Endometrial microvascular endothelial cells (primary cell): ENCODE measurements around the gene TMPRSS11D. TPM values are rescaled to one million over a fixed set of nuclear protein-coding genes. Genes with fewer than 3 reads are reported as not detected.

ENCODE experiments used
- in situ Hi-C: cut with HindIII; loops from 2 replicates; pipeline ENCODE4 v1.10.0; 2017; ENCODE audit warnings: low sequenced_read_pairs, low pct_unique_long_range_greater_than_20kb; ENCODE audit errors: inconsistent ontology term
- total RNA-seq: library from RNA; depleted of rRNA; stranded (reverse); fragments of >200 nt; gene quantifications from one replicate; pipeline ENCODE4 v1.2.3, GENCODE V29; 2015; ENCODE audit errors: inconsistent ontology term

TMPRSS11D gene
- total RNA-seq, 1 donor from 2014 or later: not detected

DNA sequence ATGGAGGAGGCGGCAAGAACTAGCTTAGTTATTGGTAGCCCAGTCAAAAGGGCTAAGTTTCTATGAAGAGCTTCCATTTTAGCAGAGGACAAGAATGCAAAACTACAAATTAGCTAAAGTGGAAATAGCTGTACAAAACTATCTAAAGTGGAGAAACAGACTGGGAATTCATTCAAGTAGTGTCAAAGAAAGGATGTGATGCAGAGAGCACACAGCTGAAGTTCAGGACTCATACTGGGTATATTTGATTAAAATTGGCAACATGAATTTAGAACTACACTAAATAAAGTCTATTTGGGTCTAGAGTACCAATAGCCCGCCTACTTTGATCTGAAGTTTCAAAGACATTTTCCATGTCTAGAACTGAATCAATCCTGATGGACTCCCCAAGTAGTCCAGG is 96.5 kb downstream of the TMPRSS11D start:
- in situ Hi-C loops: no loop called here

DNA sequence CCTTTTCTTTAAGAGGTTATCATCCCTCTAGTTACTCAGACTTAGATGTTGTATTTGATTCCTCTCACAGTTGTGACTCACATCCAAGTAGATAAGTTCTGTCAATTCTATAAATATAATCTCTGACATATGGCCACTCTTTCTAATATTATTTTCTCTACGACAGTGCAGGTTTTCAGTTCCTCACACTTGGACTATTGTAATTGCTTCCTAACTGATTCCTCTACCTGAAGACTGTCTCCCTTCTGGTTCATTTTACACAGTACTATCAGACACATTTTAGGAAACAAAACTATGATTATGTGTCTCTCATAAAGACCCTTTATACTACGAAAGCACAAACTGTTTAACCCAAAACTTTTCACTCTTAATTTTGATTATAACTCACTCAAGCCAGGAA is 98.3 kb downstream of the TMPRSS11D start:
- in situ Hi-C loops: no loop called here

DNA sequence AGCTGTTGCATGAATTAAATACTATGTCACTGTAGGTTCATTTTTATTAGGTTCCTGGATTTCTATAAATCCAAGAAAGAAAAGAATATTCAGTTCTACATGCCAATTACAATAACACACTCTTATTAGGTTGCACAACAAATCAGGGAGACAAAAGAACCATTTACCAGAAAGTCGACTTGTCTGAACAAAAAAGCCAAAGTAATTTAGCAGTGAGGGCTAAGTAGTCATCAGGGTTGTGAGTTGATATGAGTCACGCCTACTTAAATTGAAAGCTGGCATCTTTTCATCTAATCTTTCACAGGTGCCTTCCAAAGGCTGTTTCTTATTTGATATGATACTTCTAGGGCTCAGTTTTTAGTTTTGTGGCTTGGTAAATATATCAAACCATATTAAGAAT is 104.2 kb downstream of the TMPRSS11D start:
- in situ Hi-C loops: no loop called here

DNA sequence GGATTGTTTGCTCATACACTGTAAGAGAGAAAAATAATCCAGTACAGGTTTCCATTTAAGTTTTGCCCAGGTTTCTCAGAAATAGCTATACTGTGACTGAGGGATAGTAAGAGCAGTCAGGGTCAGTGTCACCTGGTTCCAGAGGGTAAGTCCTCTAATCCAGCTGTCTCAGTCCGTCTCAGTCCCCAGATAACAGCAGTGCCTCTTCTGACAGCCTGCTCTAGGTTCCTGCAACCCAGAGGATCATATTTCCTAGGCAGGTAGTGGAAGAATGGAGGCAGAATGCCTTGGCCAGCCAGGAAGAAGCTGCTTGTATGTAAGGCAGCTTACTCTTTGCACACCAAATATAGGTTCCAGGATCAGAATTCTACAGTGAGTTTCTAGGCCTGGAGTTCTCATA is 107.1 kb downstream of the TMPRSS11D start:
- in situ Hi-C loops: no loop called here

Other genes starting within 250 kb of the TMPRSS11D start
- 153 TPM for gene UBA6, start 182.8 kb downstream of the TMPRSS11D start, total RNA-seq
- gene GNRHR, start 129.6 kb downstream of the TMPRSS11D start, total RNA-seq: not detected
- not detected for gene TMPRSS11A, start 79.5 kb upstream of the TMPRSS11D start, total RNA-seq
- not detected for gene TMPRSS11F, start 245.9 kb upstream of the TMPRSS11D start, total RNA-seq